CD8-positive, alpha-beta memory T cell (primary cell): Measurements from ENCODE around the gene HSPBAP1. TPM values are rescaled to one million over a fixed set of nuclear protein-coding genes. Genes with fewer than 3 reads are reported as not detected.
A peak's percentile ranks its signal among the peaks of the same experiment; 100 is the strongest.
"Not testable (repeated sequence)": the region's sequence is repeated elsewhere in the genome, so short reads cannot be mapped to it uniquely, and the experiment has no call there.

Experiments used
- CTCF ChIA-PET: fragments of 350-600 bp; sonication (Branson Sonifier 250); formaldehyde crosslinking; loops from one replicate; lab custom pipeline; 2021; ENCODE audit warnings: antibody characterized with exemption; lab: Charles Lee
- POLR2A ChIA-PET: fragments of 350-600 bp; sonication (Branson Sonifier 250); formaldehyde crosslinking; loops from one replicate; lab custom pipeline; 2021; ENCODE audit warnings: antibody characterized with exemption; lab: Charles Lee
- DNase-seq, 5 donors: peaks; one replicate each; pipeline versions ENCODE4 v3.0.0 to v3.0.0-alpha.2; 2020 to 2022; ENCODE audit warnings: mixed read lengths in 1 of 5
- H3K27ac ChIP-seq: one replicate; pipeline ENCODE4 v1.7.0; 2013; ENCODE audit warnings: low read depth, mild to moderate bottlenecking, low read length, moderate library complexity
- H3K27me3 ChIP-seq: 2 replicates; pipeline ENCODE4 v1.7.0; 2013; ENCODE audit warnings: low read length, mild to moderate bottlenecking; ENCODE audit not compliant: insufficient read depth, poor library complexity, severe bottlenecking
- H3K36me3 ChIP-seq: 2 replicates; pipeline ENCODE4 v1.7.0; 2013; ENCODE audit warnings: mild to moderate bottlenecking, low read length, moderate library complexity; ENCODE audit not compliant: insufficient read depth
- H3K4me1 ChIP-seq: 2 replicates; pipeline ENCODE4 v1.7.0; 2013; ENCODE audit warnings: mild to moderate bottlenecking, low read length, moderate library complexity; ENCODE audit not compliant: insufficient read depth
- H3K4me3 ChIP-seq: 2 replicates; pipeline ENCODE4 v1.7.0; 2013; ENCODE audit warnings: mild to moderate bottlenecking, low read length
- H3K9me3 ChIP-seq: 2 replicates; pipeline ENCODE4 v1.7.0; 2013; ENCODE audit warnings: mild to moderate bottlenecking, low read length
- H3K27ac Mint-ChIP-seq, 8 donors: one replicate each; pipeline ENCODE4 v1.8.0; 2020 to 2021; ENCODE audit warnings: mixed read lengths in 8 of 8, mild to moderate bottlenecking in 6 of 8, inconsistent platforms in 3 of 8, moderate library complexity in 3 of 8
- H3K27me3 Mint-ChIP-seq, 2 donors: one replicate each; pipeline ENCODE4 v1.8.0; 2020 to 2021; ENCODE audit warnings: mixed read lengths in 2 of 2, mild to moderate bottlenecking in 1 of 2, moderate library complexity in 1 of 2
- H3K36me3 Mint-ChIP-seq, 3 donors: one replicate each; pipeline ENCODE4 v1.8.0; 2020 to 2021; ENCODE audit warnings: mixed read lengths in 3 of 3, inconsistent platforms in 1 of 3, mild to moderate bottlenecking in 1 of 3
- H3K4me1 Mint-ChIP-seq, 3 donors: one replicate each; pipeline ENCODE4 v1.8.0; 2020 to 2021; ENCODE audit warnings: mixed read lengths in 3 of 3, inconsistent platforms in 1 of 3, mild to moderate bottlenecking in 1 of 3
- H3K4me3 Mint-ChIP-seq, 7 donors: one replicate each; pipeline ENCODE4 v1.8.0; 2020 to 2021; ENCODE audit warnings: mixed read lengths in 7 of 7, mild to moderate bottlenecking in 6 of 7, moderate library complexity in 4 of 7, inconsistent platforms in 2 of 7
- H3K9me3 Mint-ChIP-seq, 5 donors: one replicate each; pipeline ENCODE4 v1.8.0; 2020 to 2022; ENCODE audit warnings: mixed read lengths in 5 of 5, mild to moderate bottlenecking in 3 of 5, moderate library complexity in 2 of 5, inconsistent platforms in 1 of 5
- polyA plus RNA-seq: library from polyadenylated mRNA; unstranded; fragments of 300-500 nt; fragmentation: Illumina TruSeq; gene quantifications from one replicate; pipeline ENCODE4 v1.2.3, GENCODE V29; 2021
- total RNA-seq, 2 experiments: library from RNA; stranded (reverse); gene quantifications; one replicate each; pipeline ENCODE4 v1.2.3, GENCODE V29; 2021

HSPBAP1 gene
- total and polyA plus RNA-seq, 3 experiments from 2014 or later: 7.2 to 10.6 (median 10.2) TPM

- H3K4me3 Mint-ChIP-seq, H3K27ac ChIP-seq, H3K36me3 ChIP-seq, H3K27me3 Mint-ChIP-seq, H3K9me3 Mint-ChIP-seq, CTCF ChIA-PET, H3K27me3 ChIP-seq, POLR2A ChIA-PET, H3K4me1 Mint-ChIP-seq, H3K4me1 ChIP-seq, H3K27ac Mint-ChIP-seq, DNase-seq, H3K4me3 ChIP-seq, H3K9me3 ChIP-seq: not testable (repeated sequence)
- peaks cover 18 to 54% (median 20%) of the 10 kb centered on the region in 3 donors for H3K36me3 Mint-ChIP-seq
These were observed 46.3 kb downstream of the HSPBAP1 start for GRCh38 chr3:122747295-122747694.

DNA sequence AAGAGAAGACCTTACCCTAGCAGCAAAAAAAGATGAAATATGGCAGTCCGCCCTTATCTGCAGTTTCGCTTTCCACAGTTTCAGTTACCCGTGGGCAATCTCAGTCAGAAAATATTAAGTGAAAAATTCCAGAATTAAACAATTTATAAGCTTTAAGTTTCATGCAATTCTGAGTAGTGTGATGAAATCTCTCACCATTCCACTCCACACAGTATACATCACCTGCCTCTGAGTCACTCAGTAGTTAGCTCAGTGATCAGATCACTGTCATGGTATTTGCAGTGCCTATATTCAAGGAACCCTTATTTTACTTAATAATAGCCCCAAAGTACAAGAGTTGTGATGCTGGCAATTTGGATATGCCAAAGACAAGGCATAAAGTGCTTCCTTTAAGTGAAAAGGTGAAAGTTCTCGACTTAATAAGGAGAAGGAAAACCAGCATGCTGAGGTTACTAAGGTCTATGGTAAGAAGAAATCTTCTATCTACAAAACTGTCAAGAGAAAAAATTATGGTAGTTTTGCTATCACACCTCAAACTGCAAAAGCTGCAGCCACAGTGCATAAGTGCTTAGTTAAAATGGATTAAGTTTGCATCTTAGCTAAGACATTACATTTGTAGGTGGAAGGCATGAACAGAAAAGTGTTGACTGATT is 48.1 kb downstream of the HSPBAP1 start:
- no peak for DNase-seq
- Histone ChIP-seq H3K36me3 (peaks cover 8% of the 10 kb centered on the region), H3K4me1 (no peaks in the 10 kb centered on the region), H3K27ac (no peak overlapping the region), H3K27me3 (no peaks in the 10 kb centered on the region), H3K9me3 (no peaks in the 10 kb centered on the region), H3K4me3 (no peak overlapping the region)
- no peak overlapping the region for H3K4me3 Mint-ChIP-seq
- H3K4me1 Mint-ChIP-seq: no peaks in the 10 kb centered on the region
- H3K9me3 Mint-ChIP-seq: peaks cover 0 to 9% (median 0%) of the 10 kb centered on the region in 5 donors
- ChIA-PET CTCF (no interaction called here), POLR2A (no interaction called here)
- peaks cover 21 to 52% (median 23%) of the 10 kb centered on the region in 3 donors for H3K36me3 Mint-ChIP-seq
- no peaks in the 10 kb centered on the region for H3K27me3 Mint-ChIP-seq
- H3K27ac Mint-ChIP-seq: no peak overlapping the region

GRCh38 chr3:122743581-122744120 is 50.0 kb downstream of the HSPBAP1 start:
- Histone ChIP-seq H3K27me3 (no peaks in the 10 kb centered on the region), H3K4me3 (no peak overlapping the region), H3K4me1 (no peaks in the 10 kb centered on the region), H3K36me3 (peaks cover 8% of the 10 kb centered on the region), H3K27ac (no peak overlapping the region), H3K9me3 (no peaks in the 10 kb centered on the region)
- Mint-ChIP-seq H3K4me3 (no peak overlapping the region), H3K27me3 (no peaks in the 10 kb centered on the region), H3K27ac (peak overlapping the region in 1 of 8 donors; percentile 88), H3K4me1 (no peaks in the 10 kb centered on the region), H3K36me3 (peaks cover 33 to 65% (median 35%) of the 10 kb centered on the region in 3 donors), H3K9me3 (peaks cover 0 to 9% (median 0%) of the 10 kb centered on the region in 5 donors)
- no peak for DNase-seq
- ChIA-PET CTCF (interaction anchor here (1.6 kb wide), 1 partner anchor 11 kb away, joined by 4 read pairs; no protein-coding TSS in a partner anchor), POLR2A (interaction anchor here (0.6 kb wide), 1 partner anchor 306 kb away, joined by 3 read pairs; no protein-coding TSS in a partner anchor)

DNA sequence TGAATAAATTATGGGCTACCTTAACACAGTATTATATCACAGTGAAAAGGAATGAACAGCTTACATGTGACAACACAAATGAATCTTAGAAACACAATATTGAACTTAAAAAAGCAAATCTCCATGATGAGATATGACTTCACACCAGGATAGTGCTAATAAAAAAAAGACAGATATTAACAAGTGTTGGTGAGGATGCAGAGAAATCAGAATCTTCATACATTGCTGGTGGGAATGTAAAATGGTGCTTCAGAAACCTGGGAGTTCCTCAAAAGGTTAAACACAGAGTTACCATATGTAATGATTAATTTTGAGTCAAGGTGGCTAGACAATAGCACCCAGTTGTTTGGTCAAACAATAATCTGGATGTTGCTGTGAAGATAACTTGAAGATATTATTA is 51.4 kb downstream of the HSPBAP1 start:
- ChIA-PET POLR2A (no interaction called here), CTCF (no interaction called here)
- Histone ChIP-seq H3K4me1 (no peaks in the 10 kb centered on the region), H3K27me3 (no peaks in the 10 kb centered on the region), H3K4me3 (no peak overlapping the region), H3K36me3 (peaks cover 8% of the 10 kb centered on the region), H3K27ac (no peak overlapping the region), H3K9me3 (no peaks in the 10 kb centered on the region)
- Mint-ChIP-seq H3K4me1 (no peaks in the 10 kb centered on the region), H3K27me3 (no peaks in the 10 kb centered on the region), H3K36me3 (peaks cover 33 to 64% (median 35%) of the 10 kb centered on the region in 3 donors), H3K4me3 (no peak overlapping the region), H3K9me3 (peaks cover 0 to 9% (median 0%) of the 10 kb centered on the region in 5 donors), H3K27ac (peak overlapping the region in 1 of 8 donors; percentile 17)
- DNase-seq: no peak

DNA sequence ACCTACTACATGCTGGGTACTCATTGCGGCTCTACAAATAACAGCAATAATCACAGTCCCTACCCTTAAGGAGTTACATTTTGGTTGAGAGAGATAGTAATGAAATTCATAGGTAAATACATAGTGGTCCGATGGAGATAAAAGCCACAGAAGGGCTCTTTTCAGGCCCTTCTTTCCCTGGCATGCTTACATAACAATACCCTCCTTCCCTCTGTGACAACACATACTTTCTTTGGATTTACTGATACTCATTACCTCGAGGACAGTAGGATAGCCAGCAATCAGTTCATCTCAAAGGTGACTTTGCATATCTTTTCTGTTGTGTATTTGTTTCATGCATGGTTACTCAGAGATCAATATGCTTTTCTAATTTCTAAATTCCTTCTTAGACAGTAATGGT is 54.5 kb downstream of the HSPBAP1 start:
- Mint-ChIP-seq H3K9me3 (peaks cover 0 to 9% (median 0%) of the 10 kb centered on the region in 5 donors), H3K36me3 (peaks cover 32 to 49% (median 33%) of the 10 kb centered on the region in 3 donors), H3K4me3 (no peak overlapping the region), H3K27ac (no peak overlapping the region), H3K4me1 (no peaks in the 10 kb centered on the region), H3K27me3 (no peaks in the 10 kb centered on the region)
- H3K27ac ChIP-seq: no peak overlapping the region
- H3K4me1 ChIP-seq: no peaks in the 10 kb centered on the region
- peaks cover 8% of the 10 kb centered on the region for H3K36me3 ChIP-seq
- ChIA-PET CTCF (no interaction called here), POLR2A (no interaction called here)
- no peak overlapping the region for H3K4me3 ChIP-seq
- DNase-seq: no peak
- no peaks in the 10 kb centered on the region for H3K27me3 ChIP-seq
- no peaks in the 10 kb centered on the region for H3K9me3 ChIP-seq

DNA sequence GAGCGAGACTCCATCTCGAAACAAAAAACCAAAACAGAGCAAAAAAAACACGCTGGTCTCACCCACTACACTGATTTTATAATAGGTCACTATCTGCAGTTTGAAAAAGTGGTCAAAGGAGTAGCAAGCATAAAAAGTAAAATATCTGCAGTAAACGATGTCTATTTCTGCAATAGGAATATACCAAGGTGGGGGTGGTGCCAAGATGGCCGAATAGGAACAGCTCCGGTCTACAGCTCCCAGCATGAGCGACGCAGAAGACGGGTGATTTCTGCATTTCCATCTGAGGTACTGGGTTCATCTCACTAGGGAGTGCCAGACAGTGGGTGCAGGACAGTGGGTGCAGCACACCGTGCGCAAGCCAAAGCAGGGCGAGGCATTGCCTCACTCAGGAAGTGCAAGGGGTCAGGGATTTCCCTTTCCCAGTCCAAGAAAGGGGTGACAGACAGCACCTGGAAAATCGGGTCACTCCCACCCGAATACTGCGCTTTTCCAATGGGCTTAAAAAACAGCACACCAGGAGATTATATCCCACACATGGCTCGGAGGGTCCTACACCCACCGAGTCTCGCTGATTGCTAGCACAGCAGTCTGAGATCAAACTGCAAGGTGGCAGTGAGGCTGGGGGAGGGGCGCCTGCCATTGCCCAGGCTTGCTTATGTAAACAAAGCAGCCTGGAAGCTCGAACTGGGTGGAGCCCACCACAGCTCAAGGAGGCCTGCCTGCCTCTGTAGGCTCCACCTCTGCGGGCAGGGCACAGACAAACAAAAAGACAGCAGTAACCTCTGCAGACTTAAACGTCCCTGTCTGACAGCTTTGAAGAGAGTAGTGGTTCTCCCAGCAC is 60.7 kb downstream of the HSPBAP1 start:
- H3K27me3 Mint-ChIP-seq, DNase-seq, H3K27ac ChIP-seq, H3K4me1 ChIP-seq, H3K4me1 Mint-ChIP-seq, H3K9me3 Mint-ChIP-seq, H3K4me3 Mint-ChIP-seq, H3K36me3 ChIP-seq, CTCF ChIA-PET, H3K9me3 ChIP-seq, H3K4me3 ChIP-seq, H3K27me3 ChIP-seq, H3K27ac Mint-ChIP-seq, POLR2A ChIA-PET: not testable (repeated sequence)
- H3K36me3 Mint-ChIP-seq: peaks cover 0 to 37% (median 7%) of the 10 kb centered on the region in 3 donors

- H3K36me3 ChIP-seq: no peaks in the 10 kb centered on the region
- CTCF ChIA-PET: no interaction called here
- H3K27ac ChIP-seq: no peak overlapping the region
- peaks cover 2 to 51% (median 11%) of the 10 kb centered on the region in 3 donors for H3K36me3 Mint-ChIP-seq
- H3K4me1 ChIP-seq: no peaks in the 10 kb centered on the region
- no peak overlapping the region for H3K4me3 Mint-ChIP-seq
- peak overlapping the region in 3 of 8 donors; percentile 25 to 52 (median 42) for H3K27ac Mint-ChIP-seq
- H3K4me3 ChIP-seq: no peak overlapping the region
- no peaks in the 10 kb centered on the region for H3K27me3 Mint-ChIP-seq
- POLR2A ChIA-PET: no interaction called here
- peaks cover 0 to 5% (median 0%) of the 10 kb centered on the region in 5 donors for H3K9me3 Mint-ChIP-seq
- no peaks in the 10 kb centered on the region for H3K9me3 ChIP-seq
- DNase-seq: no peak
- no peaks in the 10 kb centered on the region for H3K27me3 ChIP-seq
- no peaks in the 10 kb centered on the region for H3K4me1 Mint-ChIP-seq
These were observed 63.4 kb downstream of the HSPBAP1 start for GRCh38 chr3:122730240-122730639.
